HG03159 (cell line): ENCODE results near the gene FOXC1.

Experiments used
- ATAC-seq: cut with Tn5 transposase; IDR thresholded peaks from one replicate; pipeline ENCODE4 v1.9.1; 2021; ENCODE audit warnings: mild to moderate bottlenecking, moderate library complexity; ENCODE audit not compliant: unreplicated experiment

Gene FOXC1

GRCh38 chr6:1609648-1610496 is at the start of gene FOXC1:
TSS of gene FOXC1 (plus strand) at chr6:1609915. CDS start at chr6:1610446, 531 bp downstream.
- ATAC-seq, result no peak

- no peak for ATAC-seq
Measured at GRCh38 chr6:1560281-1561058, 49.2 kb upstream of the FOXC1 start.

- ATAC-seq, result no peak
Measured at GRCh38 chr6:1561355-1561754, 48.4 kb upstream of the FOXC1 start.

DNA sequence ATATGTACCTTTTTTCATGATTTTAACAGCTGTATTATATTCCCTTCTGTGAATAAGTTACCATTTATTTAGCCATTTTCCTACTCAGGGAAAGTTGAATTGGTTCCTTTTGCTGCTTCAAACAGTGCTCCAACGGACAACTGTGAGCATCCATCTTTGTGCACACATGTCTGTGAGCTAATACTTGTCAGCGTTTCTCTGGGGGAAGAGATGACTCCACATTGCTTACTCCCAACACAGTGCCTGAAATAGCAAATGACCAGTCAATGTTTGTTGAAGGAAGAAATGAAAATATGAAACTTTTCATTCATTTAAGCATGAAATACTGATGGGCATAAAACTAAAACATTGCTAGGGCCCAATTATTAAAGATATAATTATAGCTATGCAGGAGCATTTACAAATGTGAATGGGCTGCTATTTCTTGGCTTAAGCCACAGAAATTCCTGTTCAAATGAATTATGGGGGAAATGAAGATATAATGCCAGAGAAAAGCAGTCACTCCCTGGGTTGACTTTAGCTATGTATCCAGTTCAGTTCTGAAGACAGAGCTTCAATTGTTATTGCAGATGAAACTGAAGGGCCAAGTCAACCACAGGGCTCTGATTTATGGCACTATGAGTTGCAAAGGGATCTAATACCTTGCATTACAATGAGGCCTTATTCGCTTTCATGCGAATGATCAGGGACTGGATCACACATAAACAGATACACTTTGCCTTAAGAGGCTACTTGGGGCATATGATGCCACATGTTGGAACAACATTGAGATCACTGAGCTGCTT is 47.4 kb upstream of the FOXC1 start:
- no peak for ATAC-seq

GRCh38 chr6:1569377-1569776 is 40.3 kb upstream of the FOXC1 start:
- no peak for ATAC-seq

GRCh38 chr6:1570848-1571247 is 38.9 kb upstream of the FOXC1 start:
- ATAC-seq, result no peak

DNA sequence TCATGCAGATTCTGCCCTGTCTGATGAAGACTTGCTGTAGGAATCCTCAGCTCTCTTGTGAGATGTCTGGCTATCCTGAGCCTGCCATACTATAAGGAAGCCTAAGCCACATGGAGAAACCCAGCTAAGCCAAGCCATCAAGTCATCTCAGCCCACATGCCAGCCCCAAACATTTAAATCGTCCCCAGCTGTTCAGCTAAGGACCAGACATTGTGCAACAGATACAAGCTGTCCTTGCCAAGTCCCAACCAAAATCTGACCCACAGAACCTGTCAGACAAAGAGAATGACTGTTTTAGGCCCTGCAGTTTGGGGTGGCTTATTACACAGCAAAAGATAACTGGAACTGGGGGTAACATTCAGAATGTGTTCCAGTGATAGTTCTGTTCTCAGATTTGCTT is 36.8 kb upstream of the FOXC1 start:
- no peak for ATAC-seq

- no peak for ATAC-seq
Measured at GRCh38 chr6:1574083-1574761, 35.5 kb upstream of the FOXC1 start.

GRCh38 chr6:1574890-1575209 is 34.9 kb upstream of the FOXC1 start:
- no peak for ATAC-seq

GRCh38 chr6:1575210-1576041 is 34.3 kb upstream of the FOXC1 start:
- ATAC-seq, result no peak

GRCh38 chr6:1576166-1576565 is 33.5 kb upstream of the FOXC1 start:
- ATAC-seq, result no peak

DNA sequence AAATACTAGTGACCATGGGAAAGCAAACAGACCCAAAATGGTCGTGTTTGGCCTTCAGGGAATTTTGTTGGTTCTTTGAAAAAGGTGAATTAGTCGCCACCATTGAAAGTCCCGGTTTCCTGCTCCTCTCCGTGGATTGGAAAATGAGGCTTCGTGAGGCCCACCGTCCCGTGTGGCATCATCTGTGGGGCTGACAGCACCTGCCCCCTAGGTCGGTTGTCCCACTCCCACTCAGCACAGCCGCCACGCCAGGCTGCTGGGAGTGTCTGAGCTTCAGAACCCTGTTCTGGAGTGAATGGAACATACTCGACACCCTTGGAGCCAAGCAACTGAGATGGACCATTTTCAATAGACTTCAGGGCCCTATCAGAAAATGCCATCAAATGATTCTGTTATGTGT is 33.0 kb upstream of the FOXC1 start:
- ATAC-seq, result no peak

GRCh38 chr6:1577146-1577680 is 32.5 kb upstream of the FOXC1 start:
- no peak for ATAC-seq

DNA sequence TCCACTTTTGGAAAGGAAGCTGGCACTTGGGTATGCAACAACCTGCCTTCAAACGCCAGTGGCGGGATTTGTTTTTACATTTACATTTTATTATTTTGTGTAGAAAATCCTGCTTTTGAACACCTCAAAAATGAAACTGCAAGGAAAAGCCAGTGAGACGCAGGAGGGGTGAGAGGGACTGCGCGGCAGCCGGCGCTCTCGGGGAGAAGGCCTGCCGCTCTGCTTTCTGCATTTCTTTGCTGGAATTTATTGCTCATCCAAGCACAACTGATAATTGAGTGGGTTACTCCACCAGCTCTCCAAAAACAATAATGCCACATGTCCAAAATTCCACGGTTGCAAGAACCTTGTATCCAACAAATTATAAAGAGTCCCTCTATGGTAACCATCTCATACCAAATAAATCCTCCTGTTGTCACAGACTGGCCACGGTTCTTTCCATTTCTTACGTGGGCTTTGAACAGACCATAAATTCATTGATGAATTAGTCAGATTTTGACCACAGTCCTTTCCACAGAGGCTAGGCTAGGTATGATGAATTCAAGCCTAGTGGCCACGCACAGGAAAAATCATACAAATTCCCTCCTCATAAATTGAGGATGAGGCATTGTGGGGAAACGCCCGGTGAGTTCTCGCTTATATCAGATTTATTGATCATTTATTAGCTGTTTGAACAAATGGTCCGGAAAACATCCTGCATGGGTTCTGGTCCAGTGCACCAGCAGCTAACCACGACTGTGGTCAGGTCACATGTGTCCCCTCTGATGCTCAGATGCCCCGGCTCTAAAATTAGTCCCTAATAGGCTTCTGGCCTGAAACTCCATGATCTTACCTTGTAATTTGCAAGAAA is 31.6 kb upstream of the FOXC1 start:
- no peak for ATAC-seq

- ATAC-seq, result no peak
Measured at GRCh38 chr6:1579096-1579495, 30.6 kb upstream of the FOXC1 start.

DNA sequence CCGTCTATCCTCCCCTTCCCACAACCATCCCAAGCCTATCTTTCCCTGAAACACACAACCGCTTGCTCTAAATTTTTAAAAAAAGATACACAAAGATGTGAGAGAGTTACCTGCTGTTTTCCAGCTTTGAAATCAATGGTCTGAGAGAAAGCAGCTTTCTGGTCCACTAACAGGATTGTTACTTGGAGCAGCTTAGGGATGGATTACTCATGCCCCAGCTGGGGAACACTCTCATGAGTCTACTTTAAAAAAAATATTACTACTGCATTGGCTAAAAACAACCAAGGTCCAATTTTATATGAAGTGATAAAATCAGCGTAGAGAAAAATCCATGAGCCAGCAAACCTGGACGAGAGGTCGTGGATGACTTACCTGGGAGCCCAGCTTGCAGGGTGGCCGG is 29.6 kb upstream of the FOXC1 start:
- ATAC-seq, result no peak

- ATAC-seq, result no peak
Measured at GRCh38 chr6:1580585-1580984, 29.1 kb upstream of the FOXC1 start.

GRCh38 chr6:1581120-1581991 is 28.4 kb upstream of the FOXC1 start:
- ATAC-seq, result no peak
